HepG2 (cell line): ENCODE data around the gene COX7A1. TPM values are rescaled to one million over a fixed set of nuclear protein-coding genes. Genes with fewer than 3 reads are reported as not detected.

Experiments
- ATAC-seq: fragments of 200-7000 bp; cut with Tn5 transposase; 3 replicates; pipeline ENCODE4 v1.9.1; 2020; ENCODE audit warnings: mild to moderate bottlenecking, moderate library complexity
- BruUV-seq: library from RNA; stranded (reverse); fragments of 400-500 nt; replicated peaks from 2 replicates; lab custom pipeline; 2021; lab: Mats Ljungman, UMichigan
- CTCF ChIA-PET: fragments of 300-600 bp; formaldehyde crosslinking; extraction: SDS; loops from one replicate; lab custom pipeline; 2021; ENCODE audit warnings: low total read pairs, inconsistent platforms, low intra/inter-chr PET ratio; lab: Yijun Ruan, JAX
- POLR2A ChIA-PET: fragments of 350-600 bp; sonication (Branson Sonifier 250); formaldehyde crosslinking; loops from one replicate; lab custom pipeline; 2020; ENCODE audit warnings: antibody characterized with exemption, inconsistent platforms; lab: Yijun Ruan, JAX
- DNase-seq: peaks from one replicate; pipeline ENCODE4 v3.0.0-alpha.2; 2015; ENCODE audit warnings: low spot score
- FAIRE-seq: peaks from 3 replicates; lab custom pipeline; 2011; peaks lifted over from hg19 to GRCh38; lab: Jason Lieb, UNC
- H2AFZ ChIP-seq: one replicate; pipeline ENCODE4 v1.6.1; 2011; ENCODE audit warnings: low read length, inconsistent platforms
- H3K27ac ChIP-seq: fragments of 300-600 bp; 3 replicates; pipeline ENCODE4 v1.8.0; 2011; ENCODE audit warnings: mixed run types, mild to moderate bottlenecking, mixed read lengths, low read length, inconsistent platforms; ENCODE audit not compliant: insufficient read depth; ENCODE audit errors: extremely low read length
- H3K27me3 ChIP-seq, 2 experiments: fragments of 200-600 bp in 1 of 2; 2 replicates in 1 of 2; 3 replicates in 1 of 2; pipeline versions ENCODE4 v1.6.0 to v1.8.0; 2011; ENCODE audit warnings: low read length in 2 of 2, mild to moderate bottlenecking in 2 of 2, moderate library complexity in 2 of 2, inconsistent platforms in 1 of 2; ENCODE audit not compliant: insufficient read depth in 2 of 2, control insufficient read depth in 1 of 2
- H3K36me3 ChIP-seq, 2 experiments: fragments of 200-600 bp in 1 of 2; replicated peaks in 1 of 2; 2 replicates in 1 of 2; 3 replicates in 1 of 2; pipeline versions ENCODE4 v1.5.1 to v1.8.0; 2011; ENCODE audit warnings: low read length in 2 of 2, inconsistent platforms in 1 of 2; ENCODE audit not compliant: insufficient read depth in 2 of 2, control insufficient read depth in 1 of 2
- H3K4me1 ChIP-seq: 2 replicates; pipeline ENCODE4 v1.5.1; 2012; ENCODE audit warnings: low read length, inconsistent platforms; ENCODE audit not compliant: insufficient read depth
- H3K4me2 ChIP-seq: 2 replicates; pipeline ENCODE4 v1.6.0; 2011; ENCODE audit warnings: low read depth, low read length, inconsistent platforms
- H3K4me3 ChIP-seq, 3 experiments: fragments of 200-600 bp in 1 of 3; sonication (generic), shearing (Covaris generic) in 1 of 3; replicated peaks in 1 of 3; 2 replicates each; pipeline ENCODE4 v1.5.1; 2011 to 2016; ENCODE audit warnings: low read length in 3 of 3, inconsistent platforms in 2 of 3, low read depth in 2 of 3, mild to moderate bottlenecking in 2 of 3, control low read depth in 1 of 3, mixed read lengths in 1 of 3; ENCODE audit not compliant: insufficient read depth in 1 of 3
- H3K79me2 ChIP-seq: one replicate; pipeline ENCODE4 v1.6.1; 2011; ENCODE audit warnings: low read length, inconsistent platforms; ENCODE audit not compliant: insufficient read depth
- H3K9ac ChIP-seq: 2 replicates; pipeline ENCODE4 v1.6.0; 2011; ENCODE audit warnings: mild to moderate bottlenecking, low read depth, low read length, inconsistent platforms; ENCODE audit not compliant: insufficient read depth
- H3K9me3 ChIP-seq: 2 replicates; pipeline ENCODE4 v1.5.1; 2012; ENCODE audit warnings: mild to moderate bottlenecking, low read length
- H4K20me1 ChIP-seq: 2 replicates; pipeline ENCODE4 v1.6.0; 2011; ENCODE audit warnings: inconsistent platforms, mild to moderate bottlenecking, low read length, moderate library complexity; ENCODE audit not compliant: insufficient read depth
- AGO2 ChIP-seq: fragments of 200-400 bp; formaldehyde crosslinking; optimal IDR thresholded peaks from 2 replicates; pipeline ENCODE3; 2017; ENCODE audit warnings: mild to moderate bottlenecking, low read depth, low read length, moderate library complexity
- ATF3 ChIP-seq: sonication (generic); formaldehyde crosslinking; IDR thresholded peaks from 2 replicates; pipeline ENCODE4 v1.4.0; 2020; ENCODE audit warnings: missing genetic modification reagents
- NFYC ChIP-seq: IDR thresholded peaks from 2 replicates; pipeline ENCODE4 v1.6.1; 2016; ENCODE audit warnings: missing genetic modification reagents, missing compliant biosample characterization
- ZNF34 ChIP-seq: sonication (generic); formaldehyde crosslinking; IDR thresholded peaks from 2 replicates; pipeline ENCODE4 v1.4.0; 2020; ENCODE audit warnings: mild to moderate bottlenecking, missing genetic modification reagents, borderline replicate concordance
- ZNF382 ChIP-seq: sonication (generic); formaldehyde crosslinking; IDR thresholded peaks from 2 replicates; pipeline ENCODE4 v1.5.0; 2020; ENCODE audit warnings: missing genetic modification reagents, mild to moderate bottlenecking, borderline replicate concordance
- WGBS: methylation state at CpG from one replicate; pipeline ENCODE4 v1.1.6; 2017; ENCODE audit warnings: low lambda C conversion rate; 5-methylcytosine and 5-hydroxymethylcytosine counted together
- in situ Hi-C: cut with HindIII; loops from 2 replicates; pipeline ENCODE4 v1.10.0; 2017; ENCODE audit warnings: low pct_unique_long_range_greater_than_20kb; ENCODE audit not compliant: extremely low pct_ligation_motif_present
- intact Hi-C: fragments of 100-400 bp; cut with micrococcal nuclease; formaldehyde crosslinking; loops from one replicate; pipeline ENCODE4 v1.10.0; 2022; ENCODE audit not compliant: unreplicated experiment
- polyA plus RNA-seq, 8 experiments: library from polyadenylated mRNA; depleted of rRNA in 3 of 8; stranded (reverse) in 7 of 8; unstranded in 1 of 8; fragments of >200 nt; fragmentation: Illumina TruSeq in 4 of 8; extraction: Trizol in 4 of 8; gene quantifications; 2 replicates each; pipeline versions ENCODE4 v1.2.1 to v1.2.3, GENCODE V29; 2011 to 2016; ENCODE audit warnings: low read depth in 4 of 8, missing spikeins in 1 of 8, mixed read lengths in 1 of 8; ENCODE audit not compliant: insufficient read depth in 1 of 8
- total RNA-seq, 5 experiments: library from RNA; depleted of rRNA; stranded (reverse); fragments of >200 nt; fragmentation: Illumina TruSeq; extraction: Trizol; gene quantifications; 2 replicates each; pipeline ENCODE4 v1.2.3, GENCODE V29; 2016; ENCODE audit warnings: low read depth in 1 of 5
- TF ChIP-seq, protein P1 (sequence below): sonication (generic); formaldehyde crosslinking; IDR thresholded peaks from 2 replicates; pipeline ENCODE4 v1.5.0; 2020; ENCODE audit warnings: missing genetic modification reagents, mild to moderate bottlenecking, borderline replicate concordance

Gene COX7A1
- total and polyA plus RNA-seq, 2 of the 13 experiments (the other 11 are each of a cell fraction or from before 2014, with no cell fraction given): not detected

- in situ Hi-C loops (no loop called here), intact Hi-C loops (no loop called here)
- no peak overlapping the region for H3K9ac ChIP-seq
- H3K27ac ChIP-seq: no peak overlapping the region
- H4K20me1 ChIP-seq: no peaks in the 10 kb centered on the region
- FAIRE-seq: no peak
- no peak for DNase-seq
- H3K9me3 ChIP-seq: no peaks in the 10 kb centered on the region
- WGBS: 99% methylated on average over 11 of the region's 24 CpGs
- no peaks in the 10 kb centered on the region for H3K27me3 ChIP-seq
- H3K4me1 ChIP-seq: no peaks in the 10 kb centered on the region
- no peak for ATAC-seq
- POLR2A ChIA-PET: interaction anchor here (1.1 to 2.5 kb wide), 2 partner anchors 12 to 17 kb away, joined by 3 to 8 read pairs; partner anchors contain the start of genes POLR2I and TBCB
- H3K4me3 ChIP-seq: no peak overlapping the region
- no TSS peak for BruUV-seq
- no peaks in the 10 kb centered on the region for H3K79me2 ChIP-seq
- no peak for TF ChIP-seq ZNF382
- TF ChIP-seq ATF3 (CRISPR knock-in tag): no peak
- TF ChIP-seq ZNF34 (CRISPR knock-in tag): no peak
- TF ChIP-seq, protein P1, sequence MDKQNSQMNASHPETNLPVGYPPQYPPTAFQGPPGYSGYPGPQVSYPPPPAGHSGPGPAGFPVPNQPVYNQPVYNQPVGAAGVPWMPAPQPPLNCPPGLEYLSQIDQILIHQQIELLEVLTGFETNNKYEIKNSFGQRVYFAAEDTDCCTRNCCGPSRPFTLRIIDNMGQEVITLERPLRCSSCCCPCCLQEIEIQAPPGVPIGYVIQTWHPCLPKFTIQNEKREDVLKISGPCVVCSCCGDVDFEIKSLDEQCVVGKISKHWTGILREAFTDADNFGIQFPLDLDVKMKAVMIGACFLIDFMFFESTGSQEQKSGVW (CRISPR knock-in tag): no peak
- no peak for TF ChIP-seq NFYC
- TF ChIP-seq AGO2: peak; percentile 56
- H3K4me2 ChIP-seq: no peak overlapping the region
- H3K36me3 ChIP-seq: peaks cover 25 to 49% of the 10 kb centered on the region in 2 experiments; a peak in 4 of 5 replicates
- CTCF ChIA-PET: no interaction called here
- no peak overlapping the region for H2AFZ ChIP-seq
Observed at GRCh38 chr19:36103040-36103626, 49.1 kb downstream of the COX7A1 start.
